Measurements from ENCODE around the gene HIP1.
"Not testable (repeated sequence)": the region's sequence is repeated elsewhere in the genome, so short reads cannot be mapped to it uniquely, and the experiment has no call there.

HIP1 gene

DNA sequence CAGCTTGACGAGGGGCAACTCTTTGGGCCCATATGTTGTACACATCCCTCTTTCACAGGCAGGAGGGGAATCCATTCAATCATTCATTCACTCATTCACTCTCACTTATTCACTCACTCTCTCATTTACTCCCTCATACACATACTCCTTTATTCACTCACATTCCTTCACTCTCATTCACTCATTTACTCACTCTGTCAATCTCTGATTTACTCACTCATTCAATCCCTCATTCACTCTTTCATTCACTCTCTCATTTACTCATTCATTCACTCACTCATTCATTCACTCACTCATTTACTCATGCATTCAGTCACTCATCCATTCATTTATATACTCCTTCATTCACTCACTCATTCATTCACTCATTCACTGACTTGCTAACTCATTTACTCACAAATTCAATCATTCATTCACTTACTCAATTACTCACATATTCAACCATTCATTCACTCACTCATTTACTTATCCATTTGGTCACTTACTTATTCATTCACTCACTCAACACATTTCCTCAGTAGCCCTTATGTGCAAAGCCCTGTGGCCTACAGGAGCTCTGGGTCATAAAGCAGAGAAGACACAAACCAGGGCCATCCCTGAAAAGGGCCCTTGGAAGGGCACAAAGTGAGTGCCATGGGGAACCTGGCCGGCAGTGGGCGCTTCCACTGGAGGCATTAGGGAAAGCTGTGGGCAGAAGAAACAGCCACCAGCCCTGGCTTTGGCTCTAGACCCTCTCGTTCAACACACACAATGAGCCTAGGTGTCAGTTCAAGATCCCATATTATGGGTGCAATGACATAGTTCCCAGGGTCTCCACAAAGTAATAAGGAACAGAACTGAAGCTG, 26.0 kb downstream of the HIP1 start:
- DNase-seq = no peak

- DNase-seq = no peak
Observed at GRCh38 chr7:75711656-75712514, 26.9 kb downstream of the HIP1 start.

- DNase-seq = no peak
Observed at GRCh38 chr7:75711076-75711475, 27.7 kb downstream of the HIP1 start.

GRCh38 chr7:75704928-75705327, 33.8 kb downstream of the HIP1 start:
- no peak for DNase-seq

DNA sequence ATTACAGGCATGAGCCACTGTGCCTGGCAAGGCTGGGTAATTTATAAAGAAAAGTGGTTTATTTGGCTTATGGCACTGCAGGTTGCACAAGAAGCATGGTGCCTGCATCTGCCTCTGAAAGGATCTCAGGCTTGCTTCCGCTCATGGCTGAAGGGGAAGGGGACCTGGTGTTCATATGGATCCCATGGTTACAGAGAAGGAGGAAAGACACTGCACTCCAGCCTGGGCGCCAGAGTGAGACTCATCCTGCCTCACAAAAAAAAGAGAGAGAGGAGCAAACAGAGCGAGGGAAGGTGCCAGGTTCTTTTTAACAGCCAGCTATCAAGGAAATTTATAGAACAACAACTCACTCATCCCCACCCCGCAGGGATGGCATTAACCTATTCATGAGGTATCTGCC, 36.2 kb downstream of the HIP1 start:
- DNase-seq = no peak

DNA sequence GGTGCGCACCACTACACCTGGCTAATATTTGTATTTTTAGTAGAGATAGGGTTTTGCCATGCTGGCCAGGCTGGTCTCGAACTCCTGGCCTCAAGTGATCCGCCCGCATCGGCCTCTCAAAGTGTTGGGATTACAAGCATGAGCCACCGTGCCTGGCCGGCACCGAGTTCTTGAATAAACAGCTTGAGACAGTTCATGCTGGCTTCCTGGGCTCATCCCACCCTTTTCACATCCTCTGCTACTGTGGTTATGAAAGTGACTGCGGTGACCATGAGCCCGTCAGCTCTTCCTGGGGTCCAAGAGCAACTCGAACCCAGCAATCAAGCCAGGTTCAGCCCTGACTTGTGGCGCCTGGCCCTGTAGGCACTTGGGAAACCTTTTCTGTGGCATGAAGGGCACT, 38.7 kb downstream of the HIP1 start:
- DNase-seq = no peak

GRCh38 chr7:75698358-75698757, 40.4 kb downstream of the HIP1 start:
- DNase-seq = no peak

GRCh38 chr7:75696263-75697037, 42.3 kb downstream of the HIP1 start:
- DNase-seq = no peak

GRCh38 chr7:75694638-75695399, 43.9 kb downstream of the HIP1 start:
- no peak for DNase-seq

DNA sequence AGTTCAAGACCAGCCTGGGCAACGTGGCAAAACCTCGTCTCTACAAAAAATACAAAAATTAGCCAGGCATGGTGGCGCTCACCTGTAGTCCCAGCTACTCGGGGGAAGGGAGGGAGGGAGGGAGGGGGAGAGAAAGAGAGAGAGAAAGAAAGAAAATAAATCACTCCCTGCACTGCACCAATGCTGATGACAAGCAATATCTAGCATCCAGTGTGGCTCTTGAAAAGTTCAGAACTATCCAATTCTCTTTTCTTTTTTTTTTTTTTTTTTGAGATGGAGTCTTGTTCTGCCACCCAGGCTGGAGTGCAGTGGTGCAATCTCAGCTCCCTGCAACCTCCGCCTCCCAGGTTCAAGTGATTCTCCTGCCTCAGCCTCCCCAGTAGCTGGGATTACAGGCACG, 45.1 kb downstream of the HIP1 start:
- DNase-seq = not testable (repeated sequence)

GRCh38 chr7:75691793-75692543, 46.8 kb downstream of the HIP1 start:
- no peak for DNase-seq

DNA sequence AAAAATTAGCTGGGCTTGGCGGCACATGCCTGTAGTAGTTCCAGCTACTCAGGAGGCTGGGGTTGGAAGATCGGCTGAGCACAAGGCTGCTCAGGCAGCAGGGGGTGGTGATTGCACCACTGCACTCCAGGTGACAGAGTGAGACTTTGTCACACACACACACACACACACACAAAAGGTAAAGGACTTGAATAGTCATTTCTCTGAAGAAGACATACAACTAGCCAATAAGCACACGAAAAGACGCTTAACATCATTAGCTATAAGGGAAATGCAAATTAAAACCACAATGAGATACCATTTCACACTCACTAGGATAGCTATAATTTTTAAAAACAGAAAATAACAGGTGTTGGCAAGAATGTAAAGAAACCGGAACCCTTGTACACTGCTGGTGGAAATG, 48.6 kb downstream of the HIP1 start:
- no peak for DNase-seq

GRCh38 chr7:75689246-75690099, 49.3 kb downstream of the HIP1 start:
- DNase-seq = no peak

DNA sequence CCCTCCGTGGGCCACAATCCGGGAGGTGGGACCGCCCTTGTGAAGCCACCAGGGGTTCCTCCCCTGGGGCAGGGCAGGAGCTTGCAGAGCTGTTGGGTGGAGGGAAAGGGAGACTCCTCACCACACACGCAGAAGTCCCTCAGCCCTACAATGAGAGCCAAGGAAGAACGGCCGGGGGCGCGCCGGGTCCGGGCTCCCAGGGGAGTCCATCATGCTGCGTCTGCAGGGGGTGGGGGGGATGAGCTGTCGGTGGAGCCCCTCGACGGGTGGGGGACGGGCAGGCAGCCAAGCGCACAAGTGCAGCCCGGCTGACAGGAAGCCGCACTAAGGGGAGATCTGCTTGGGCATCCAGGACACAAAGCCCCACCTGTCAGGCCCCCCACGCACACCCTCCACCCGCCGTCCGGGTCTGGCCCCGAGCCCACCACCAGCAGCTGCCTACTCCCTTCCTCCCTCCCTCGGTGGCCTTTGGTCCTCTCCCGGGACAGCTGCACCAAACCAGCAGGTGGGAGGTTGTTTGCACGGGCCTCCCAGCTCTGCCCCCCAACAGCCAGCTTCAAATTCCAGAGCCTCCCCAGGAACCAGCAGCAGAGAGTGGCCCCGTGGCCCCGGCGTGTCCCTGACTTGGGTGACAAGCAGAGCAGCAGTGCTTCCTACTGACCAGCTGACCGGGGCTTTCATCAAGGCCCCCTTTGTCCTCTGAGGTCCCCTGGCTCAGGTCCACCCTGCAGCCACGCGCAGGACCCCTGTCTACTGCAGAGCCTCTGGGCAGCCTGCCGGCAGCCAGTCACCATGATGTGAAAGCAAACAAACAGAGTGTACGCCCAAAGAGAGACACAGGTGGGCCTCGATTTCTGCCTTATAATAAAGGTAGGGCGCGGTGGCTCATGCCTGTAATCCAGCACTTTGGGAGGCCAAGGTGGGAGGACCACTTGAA, 50.3 kb downstream of the HIP1 start:
- DNase-seq = no peak

GRCh38 chr7:75687246-75688088, 51.3 kb downstream of the HIP1 start:
- no peak for DNase-seq

DNA sequence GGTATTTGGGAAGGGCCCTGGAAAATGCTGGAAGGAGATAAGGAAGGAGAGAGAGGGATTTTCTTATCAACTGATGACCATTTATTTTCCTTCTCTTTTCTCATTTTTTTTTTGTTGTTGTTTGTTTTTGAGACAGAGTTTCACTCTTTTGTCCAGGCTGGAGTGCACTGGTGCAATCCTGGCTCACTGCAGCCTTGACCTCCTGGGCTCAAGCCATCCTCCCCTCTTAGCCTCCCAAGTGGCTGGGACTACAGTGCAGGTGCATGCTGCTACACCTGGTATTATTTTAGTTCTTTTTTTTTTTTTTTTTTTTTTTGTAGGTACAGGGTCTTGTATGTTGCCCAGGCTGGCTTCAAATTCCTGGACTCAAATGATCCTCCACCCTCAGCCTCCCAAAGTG, 52.2 kb downstream of the HIP1 start:
- DNase-seq = no peak

GRCh38 chr7:75682052-75682451, 56.7 kb downstream of the HIP1 start:
- DNase-seq = not testable (repeated sequence)

DNA sequence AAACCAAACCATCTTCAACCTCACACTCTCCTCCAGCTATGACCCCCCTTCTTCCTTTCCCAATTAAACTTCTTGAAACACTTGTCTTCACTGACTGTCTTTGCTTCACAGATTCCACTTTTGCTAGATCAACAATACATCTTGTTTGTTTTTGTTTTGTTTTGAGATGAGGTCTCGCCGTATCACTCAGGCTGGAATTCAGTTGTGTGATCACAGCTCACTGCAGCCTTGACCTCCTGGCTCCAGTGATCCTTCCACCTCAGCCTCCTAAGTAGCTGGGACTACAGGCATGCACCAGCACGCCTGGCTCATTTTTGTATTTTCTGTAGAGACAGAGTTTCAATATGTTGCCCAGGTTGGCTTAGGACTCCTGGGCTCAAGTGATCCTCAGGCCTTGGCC, 59.7 kb downstream of the HIP1 start:
- DNase-seq = no peak

GRCh38 chr7:75669579-75669978, 69.2 kb downstream of the HIP1 start:
- no peak for DNase-seq

Data from CD4-positive, alpha-beta T cell treated with Interleukin-4 for 4 hours (primary cell).